Measurements from ENCODE around the gene MTFR1L.
A peak's percentile ranks its signal among the peaks of the same experiment; 100 is the strongest.

Gene MTFR1L

GRCh38 chr1:25795946-25796810 is 23.6 kb upstream of the MTFR1L start:
- no peak for TF ChIP-seq REST (IDR thresholded peaks at IDR 0.05; ENCODE audit: low read depth)
- no peak for TF ChIP-seq MAX (IDR thresholded peaks at IDR 0.05)
- no peak for TF ChIP-seq TEAD4 (IDR thresholded peaks at IDR 0.05)
- no peak for TF ChIP-seq RAD21 (IDR thresholded peaks at IDR 0.05; ENCODE audit: low read depth)
- no peak for TF ChIP-seq YY1 (IDR thresholded peaks at IDR 0.05; ENCODE audit: low read depth)
- TF ChIP-seq EP300 (IDR thresholded peaks at IDR 0.05; ENCODE audit: borderline replicate concordance): no peak

GRCh38 chr1:25796811-25797458 is 22.8 kb upstream of the MTFR1L start:
- TF ChIP-seq RAD21 (IDR thresholded peaks at IDR 0.05; ENCODE audit: low read depth): peak; percentile 87
- no peak for TF ChIP-seq CEBPB (IDR thresholded peaks at IDR 0.05)

GRCh38 chr1:25797939-25798338 is 21.8 kb upstream of the MTFR1L start:
- TF ChIP-seq RAD21 (IDR thresholded peaks at IDR 0.05; ENCODE audit: low read depth): peak; percentile 33; the same call in 1 of the 2 replicates
- TF ChIP-seq EP300 (IDR thresholded peaks at IDR 0.05; ENCODE audit: borderline replicate concordance): no peak

- TF ChIP-seq YY1 (IDR thresholded peaks at IDR 0.05; ENCODE audit: low read depth) (no peak), MAX (IDR thresholded peaks at IDR 0.05) (no peak), NFIC (IDR thresholded peaks at IDR 0.05) (no peak), ZBTB7A (IDR thresholded peaks at IDR 0.05; ENCODE audit: low read depth) (no peak), FOXM1 (IDR thresholded peaks at IDR 0.05; ENCODE audit: borderline replicate concordance, low read depth) (no peak), EGR1 (IDR thresholded peaks at IDR 0.05) (no peak), EP300 (IDR thresholded peaks at IDR 0.05; ENCODE audit: borderline replicate concordance) (no peak), TAF1 (IDR thresholded peaks at IDR 0.05; ENCODE audit: low read depth) (no peak), TEAD4 (IDR thresholded peaks at IDR 0.05) (no peak), RAD21 (IDR thresholded peaks at IDR 0.05; ENCODE audit: low read depth) (no peak), CEBPB (IDR thresholded peaks at IDR 0.05) (no peak), TCF12 (IDR thresholded peaks at IDR 0.05; ENCODE audit: low read depth) (no peak), CREB1 (IDR thresholded peaks at IDR 0.05; ENCODE audit: low read depth) (no peak), USF1 (IDR thresholded peaks at IDR 0.05) (no peak), REST (IDR thresholded peaks at IDR 0.05; ENCODE audit: low read depth) (no peak)
These were observed 20.9 kb upstream of the MTFR1L start for GRCh38 chr1:25798666-25799351.

GRCh38 chr1:25799352-25799934 is 20.3 kb upstream of the MTFR1L start:
- TF ChIP-seq RAD21 (IDR thresholded peaks at IDR 0.05; ENCODE audit: low read depth) (no peak), CREB1 (IDR thresholded peaks at IDR 0.05; ENCODE audit: low read depth) (no peak), USF1 (IDR thresholded peaks at IDR 0.05) (no peak), EP300 (IDR thresholded peaks at IDR 0.05; ENCODE audit: borderline replicate concordance) (no peak), CEBPB (IDR thresholded peaks at IDR 0.05) (no peak), EGR1 (IDR thresholded peaks at IDR 0.05) (no peak), FOXM1 (IDR thresholded peaks at IDR 0.05; ENCODE audit: borderline replicate concordance, low read depth) (no peak), YY1 (IDR thresholded peaks at IDR 0.05; ENCODE audit: low read depth) (no peak), MAX (IDR thresholded peaks at IDR 0.05) (no peak)
